AML-193 (cell line): ENCODE results near the gene IL4R.
"Not testable (repeated sequence)": the region's sequence is repeated elsewhere in the genome, so short reads cannot be mapped to it uniquely, and the experiment has no call there.

ENCODE experiments used
- DNase-seq, 2 experiments: peaks; one replicate each; lab custom pipeline; 2025; lab: John Stamatoyannopoulos, UW

Gene IL4R

DNA sequence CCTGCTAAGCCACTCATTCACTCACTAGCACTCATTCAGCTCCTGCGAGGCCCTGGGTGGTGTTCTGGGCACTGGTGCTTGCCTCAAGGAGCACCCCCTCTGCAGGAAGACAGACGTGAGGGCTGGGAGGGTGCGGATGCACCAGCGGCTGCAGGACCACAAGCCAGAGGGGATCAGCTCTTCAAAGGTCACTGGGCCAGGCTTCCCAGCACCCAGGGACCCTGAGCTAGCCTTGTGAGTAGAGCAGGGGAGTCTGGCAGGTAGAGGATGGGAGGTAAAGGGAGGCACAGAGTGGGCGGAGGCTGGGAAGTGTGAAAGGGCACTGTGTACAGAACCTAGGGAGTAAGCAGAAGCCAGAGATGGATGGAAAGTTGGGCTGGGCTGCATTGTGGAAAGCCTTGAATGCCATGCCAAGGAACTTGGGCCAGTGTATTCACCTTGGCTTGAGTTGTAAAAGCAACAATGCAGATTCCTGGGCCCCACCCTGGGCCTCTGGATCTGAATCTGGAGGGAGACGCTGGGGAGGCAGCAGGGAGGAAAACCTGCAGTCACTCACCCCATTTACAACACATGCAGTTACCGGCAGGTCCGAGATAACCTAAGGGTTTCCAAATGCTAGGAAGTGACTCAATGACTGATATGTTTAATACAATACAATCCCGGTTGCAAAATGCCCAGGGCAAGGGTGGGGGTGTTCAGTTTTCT is 1.7 kb downstream of the IL4R start:
- DNase-seq = peak; percentile 69 to 74

DNA sequence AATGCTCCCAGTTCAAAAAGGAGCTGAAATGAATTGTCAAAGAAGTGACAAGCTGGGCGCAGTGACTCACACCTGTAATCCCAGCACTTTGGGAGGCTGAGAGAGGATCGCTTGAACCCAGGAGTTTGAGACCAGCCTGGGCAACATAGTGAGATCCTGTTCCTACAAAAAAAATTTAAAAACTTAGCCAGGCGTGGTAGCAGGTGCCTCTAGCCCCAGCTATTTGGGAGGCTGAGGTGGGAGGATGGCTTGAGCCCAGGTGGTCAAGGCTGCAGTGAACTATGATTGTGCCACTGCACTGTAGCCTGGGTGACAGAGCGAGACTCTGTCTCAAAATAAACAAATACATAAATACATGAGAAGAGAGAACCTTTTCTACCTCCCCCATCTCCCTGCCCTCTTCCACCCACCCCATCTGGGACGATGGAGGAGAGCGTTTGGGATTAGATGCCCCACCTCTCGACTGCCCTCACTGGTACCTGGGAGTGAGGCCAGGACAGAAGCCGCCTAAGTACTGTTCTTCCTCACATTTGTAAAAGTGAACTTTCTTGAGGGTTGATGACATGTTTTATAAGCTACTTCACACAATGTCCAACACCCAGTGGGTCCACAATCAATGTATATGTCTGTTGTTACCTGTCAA is 2.4 kb downstream of the IL4R start:
- no peak for DNase-seq

DNA sequence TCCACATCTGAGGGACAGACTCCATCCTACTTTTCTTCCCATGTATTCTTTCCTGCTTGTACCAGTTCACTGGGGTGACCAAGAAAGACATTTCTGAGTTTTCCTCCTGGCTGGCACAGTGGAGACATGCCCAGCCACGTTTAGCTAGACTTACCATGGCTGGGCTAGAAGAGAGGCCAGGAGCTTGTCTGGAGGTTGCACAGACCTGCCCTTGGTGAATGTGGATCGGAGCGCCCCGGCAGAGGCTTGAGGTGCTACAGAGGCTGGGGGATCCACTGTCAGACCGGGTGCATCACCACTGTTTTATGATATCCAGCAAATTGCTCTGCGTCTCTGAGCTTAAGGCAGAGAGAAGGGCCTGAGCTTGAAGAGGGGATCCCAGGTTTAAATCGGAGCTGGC is 3.5 kb downstream of the IL4R start:
- no peak for DNase-seq

DNA sequence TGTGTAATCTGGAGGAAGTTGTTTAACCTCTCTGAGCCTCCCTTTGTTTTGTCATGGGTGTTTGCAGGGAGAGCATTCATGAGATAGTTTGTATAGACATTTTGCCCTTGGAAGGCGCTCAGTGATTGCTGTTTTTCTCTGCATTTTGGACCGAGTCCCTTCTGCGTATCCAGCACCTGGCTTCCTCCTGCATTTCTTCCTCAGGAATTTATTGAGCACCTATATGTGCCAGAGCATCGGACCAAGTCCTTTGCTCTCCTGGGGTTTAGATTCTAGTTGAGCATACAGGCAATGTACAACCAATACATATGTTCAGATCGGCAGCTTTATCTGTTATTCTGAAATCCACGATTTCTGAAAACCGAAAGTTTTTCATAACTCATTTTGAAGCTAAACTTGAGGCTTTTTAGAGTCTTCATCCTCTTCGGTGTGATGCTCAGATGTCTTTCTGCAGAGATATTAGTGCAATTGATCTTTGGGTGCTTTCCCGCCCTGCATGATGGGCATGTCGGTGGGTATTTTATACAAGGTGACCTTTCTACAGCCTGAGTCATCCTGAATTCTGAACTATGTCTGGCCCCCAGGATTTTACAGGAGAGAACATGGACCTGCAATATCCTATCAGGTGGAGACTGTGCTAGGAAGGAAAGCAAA is 4.1 kb downstream of the IL4R start:
- DNase-seq = no peak

DNA sequence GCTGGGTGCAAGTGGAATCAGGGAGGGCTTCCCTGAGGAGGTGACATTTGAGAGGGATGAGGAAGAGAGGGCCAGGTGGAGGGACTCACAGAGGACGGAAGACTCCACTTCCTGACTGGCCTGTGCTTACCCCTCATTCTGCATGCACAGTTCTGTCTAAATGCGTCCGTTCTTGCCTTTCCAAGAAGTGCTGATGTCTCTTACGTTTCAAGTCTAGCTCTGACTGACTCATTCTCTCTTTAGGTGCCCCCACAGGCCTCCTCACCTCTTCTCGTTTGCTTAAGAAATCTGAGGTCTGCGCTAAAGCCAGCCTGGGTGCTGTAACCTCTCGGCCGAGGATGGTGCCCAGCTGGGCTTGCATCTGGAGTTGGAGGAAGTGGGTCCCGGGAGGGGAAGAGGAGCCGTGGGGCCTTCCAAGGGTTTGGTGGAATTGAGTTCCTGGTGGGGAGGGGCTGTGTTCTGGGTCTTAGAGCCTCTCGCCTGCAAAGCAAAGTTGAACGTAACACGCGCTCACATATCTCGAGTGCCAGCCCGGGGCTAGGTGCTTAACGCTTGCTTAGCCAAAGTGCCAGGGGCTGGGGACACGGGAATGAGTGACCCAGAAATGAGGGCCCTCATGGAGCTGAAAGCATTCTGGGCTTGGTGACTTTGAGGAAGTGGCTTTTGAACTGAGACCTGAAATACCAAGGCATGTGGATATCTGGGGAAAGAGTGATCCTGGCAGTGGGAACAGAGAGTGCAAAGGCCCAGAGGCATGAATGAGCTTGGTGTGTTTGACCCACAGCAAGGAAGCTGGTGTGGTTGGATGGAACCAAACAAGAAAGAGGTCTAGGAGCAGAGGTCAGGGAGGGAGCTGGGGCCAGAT is 4.8 kb downstream of the IL4R start:
- DNase-seq = peak; percentile 68 to 78

DNA sequence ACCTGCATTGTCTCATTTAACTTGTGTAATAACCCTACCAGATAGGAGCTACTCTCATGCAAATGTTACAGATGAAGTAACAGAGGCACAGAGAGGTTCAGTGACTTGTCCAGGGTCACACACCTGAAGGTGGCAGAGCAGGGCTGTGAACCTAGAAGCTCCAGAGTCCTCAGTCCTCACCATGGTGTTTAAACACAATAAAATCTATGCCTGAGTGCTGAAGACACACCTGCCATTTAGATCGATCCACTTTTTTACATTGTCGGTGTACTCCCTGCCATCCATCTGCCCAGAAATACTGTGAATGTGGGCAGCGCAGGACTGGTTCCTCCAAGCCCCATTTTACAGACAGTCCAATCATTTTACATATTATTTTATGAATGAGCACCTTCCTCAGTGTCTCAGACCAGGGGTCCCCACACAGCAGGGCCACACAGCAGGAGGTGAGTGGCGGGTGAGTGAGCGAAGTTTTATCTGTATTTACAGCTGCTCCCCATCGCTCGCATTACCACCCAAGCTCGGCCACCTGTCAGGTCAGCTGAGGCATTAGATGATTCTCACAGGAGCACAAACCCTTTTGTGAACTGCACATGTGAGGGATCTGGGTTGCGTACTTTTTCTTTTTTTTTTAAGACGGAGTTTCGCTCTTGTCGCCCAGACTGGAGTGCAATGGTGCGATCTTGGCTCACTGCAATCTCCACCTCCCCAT is 5.6 kb downstream of the IL4R start:
- DNase-seq = no peak

DNA sequence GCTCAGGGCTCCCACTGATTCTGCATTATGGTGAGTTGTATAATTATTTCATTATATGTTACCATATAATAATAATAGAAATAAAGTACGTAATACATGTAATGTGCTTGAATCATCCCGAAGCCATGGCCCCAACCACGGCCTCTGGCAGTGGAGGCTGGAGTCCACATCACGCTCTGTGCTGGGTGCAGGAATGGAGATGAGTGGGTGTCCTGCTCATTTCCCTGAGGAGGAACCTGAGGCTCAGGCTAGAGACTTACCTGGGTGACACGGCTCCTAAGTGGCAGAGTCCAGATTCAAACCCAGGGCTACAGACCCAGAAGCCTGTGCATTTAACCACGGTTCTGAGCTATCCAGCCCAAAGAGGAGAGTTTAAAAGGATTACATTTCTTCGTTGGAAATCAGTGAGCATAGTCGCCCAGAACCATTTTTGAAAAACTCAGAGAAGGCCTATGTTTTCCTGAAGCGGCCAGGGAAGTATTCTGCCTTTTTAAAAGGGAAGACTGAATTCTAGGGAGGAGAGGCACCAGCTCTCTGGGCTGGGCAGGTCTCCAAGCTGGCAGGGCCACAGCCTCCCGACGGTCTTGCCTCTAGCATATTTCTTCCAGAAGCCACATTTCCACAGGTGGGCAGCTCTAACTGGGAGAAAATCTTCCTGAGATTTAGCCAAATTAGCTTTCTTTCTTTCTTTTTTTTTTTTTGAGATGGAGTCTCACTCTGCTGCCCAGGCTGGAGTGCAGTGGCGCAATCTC is 6.7 kb downstream of the IL4R start:
- no peak for DNase-seq

DNA sequence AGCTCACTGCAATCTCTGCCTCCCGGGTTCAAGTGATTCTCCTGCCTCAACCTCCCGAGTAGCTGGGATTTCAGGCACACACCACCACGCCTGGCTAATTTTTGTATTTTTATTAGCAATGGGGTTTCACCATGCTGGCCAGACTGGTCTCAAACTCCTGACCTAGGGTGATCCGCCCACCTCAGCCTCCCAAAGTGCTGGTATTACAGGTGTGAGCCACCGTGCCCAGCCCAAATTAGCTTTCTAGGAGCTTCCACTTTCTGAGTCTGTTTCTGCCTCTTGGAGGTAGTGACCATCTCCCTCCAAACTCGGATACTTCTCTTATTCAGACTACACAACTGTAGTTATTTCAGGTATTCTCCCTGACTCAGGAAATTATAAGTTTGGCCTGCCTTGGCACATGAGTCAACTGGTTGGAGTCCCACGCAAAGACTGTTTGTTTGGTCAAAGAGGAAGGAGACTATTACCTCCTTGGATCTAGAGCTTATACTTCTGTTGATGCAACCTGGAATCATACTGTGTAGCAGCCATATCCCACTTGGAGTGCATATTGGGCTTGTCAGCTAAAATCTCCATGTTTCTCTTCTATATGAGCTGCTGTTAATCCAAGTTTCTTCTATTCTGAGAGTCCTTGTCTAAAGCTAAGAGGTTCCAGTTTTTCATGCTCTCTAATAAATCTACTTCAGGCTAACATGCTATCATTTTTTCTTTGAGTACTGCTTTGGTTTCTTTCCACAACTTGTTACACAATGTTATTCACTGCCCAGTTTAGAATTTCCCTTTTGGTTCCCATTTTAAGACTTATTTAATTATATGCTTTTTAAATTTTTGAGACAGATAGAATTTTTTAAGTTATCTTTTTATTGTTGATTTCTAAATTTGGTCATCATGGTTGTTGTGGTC is 7.5 kb downstream of the IL4R start:
- peak; percentile 7 to 22 for DNase-seq

DNA sequence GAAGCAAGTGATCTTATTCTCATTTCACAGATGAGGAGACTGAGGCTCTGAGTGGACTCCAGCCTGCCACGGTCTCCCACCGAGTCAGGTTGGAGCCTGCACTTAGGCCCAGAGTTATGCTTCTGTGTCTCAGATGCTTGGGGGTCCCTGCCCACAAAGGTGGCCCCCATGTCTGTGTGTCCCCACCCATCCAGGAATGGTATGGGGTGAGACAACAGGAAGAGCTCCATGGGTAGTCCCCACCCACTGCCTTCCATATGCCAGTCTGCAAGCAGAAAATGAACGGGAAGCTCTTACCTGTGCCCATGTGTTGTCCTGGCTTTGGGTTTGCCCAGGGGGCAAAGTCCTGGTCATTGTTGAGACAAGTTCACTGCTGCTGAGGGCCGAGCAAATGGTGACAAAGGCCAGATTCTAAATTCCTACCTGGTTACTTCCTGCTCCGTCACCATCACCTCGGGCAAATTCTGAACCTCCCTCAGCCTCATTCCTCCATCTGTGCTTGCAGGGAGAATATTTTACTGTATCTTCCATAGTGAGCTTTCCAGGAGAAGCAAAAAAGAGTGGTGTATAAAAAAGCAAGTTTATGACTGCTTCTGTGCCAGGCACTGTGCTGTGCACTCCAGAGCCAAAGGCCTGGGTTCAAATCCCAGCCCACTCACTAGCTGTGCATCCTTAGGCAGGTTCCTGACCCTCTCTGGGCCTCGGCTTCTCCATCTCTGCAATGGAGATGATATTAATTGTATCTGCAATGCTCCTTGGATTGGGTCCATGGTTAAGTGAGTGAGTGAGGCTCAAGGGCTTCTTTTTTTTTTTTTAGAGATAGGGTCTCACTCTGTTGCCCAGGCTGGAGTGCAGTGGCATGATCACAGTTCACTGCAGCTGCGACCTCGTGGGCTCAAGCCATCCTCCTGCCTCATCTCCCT is 9.3 kb downstream of the IL4R start:
- DNase-seq = no peak

DNA sequence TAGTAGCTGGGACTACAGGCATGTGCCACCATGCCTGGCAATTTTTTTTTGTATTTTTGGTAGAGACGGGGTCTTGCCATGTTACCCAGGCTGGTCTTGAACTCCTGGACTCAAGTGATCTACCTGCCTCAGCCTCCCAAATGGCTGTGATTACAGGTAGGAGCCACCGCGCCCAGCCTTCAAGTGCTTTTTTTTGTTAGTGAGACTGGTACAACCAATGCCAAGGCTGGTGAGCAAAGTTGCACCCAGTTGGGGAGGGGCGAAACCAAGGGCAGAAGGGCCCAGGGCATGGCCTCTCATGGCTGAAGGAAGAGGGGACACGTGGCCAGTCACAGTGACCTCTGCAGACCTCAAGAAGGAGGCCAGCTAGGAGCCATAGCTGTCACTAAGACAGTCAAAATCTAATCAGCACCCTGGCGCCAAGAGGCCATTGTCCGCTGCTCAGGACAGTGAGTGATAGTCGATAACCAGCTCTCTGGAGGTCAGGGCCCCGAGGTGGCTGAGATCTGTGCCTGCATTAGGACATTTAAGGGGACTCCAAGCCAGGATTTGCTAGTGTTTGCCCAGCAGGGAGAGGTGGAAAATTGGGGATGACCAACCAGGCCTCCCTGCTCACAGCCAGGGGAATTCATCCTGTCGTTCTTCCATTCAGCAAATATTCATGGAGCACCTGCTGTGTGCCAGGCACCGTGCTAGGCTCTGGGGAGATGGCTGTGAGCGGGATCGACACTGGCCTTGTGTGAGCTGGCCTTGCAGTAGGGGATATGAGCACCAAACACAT is 10.2 kb downstream of the IL4R start:
- no peak for DNase-seq

DNA sequence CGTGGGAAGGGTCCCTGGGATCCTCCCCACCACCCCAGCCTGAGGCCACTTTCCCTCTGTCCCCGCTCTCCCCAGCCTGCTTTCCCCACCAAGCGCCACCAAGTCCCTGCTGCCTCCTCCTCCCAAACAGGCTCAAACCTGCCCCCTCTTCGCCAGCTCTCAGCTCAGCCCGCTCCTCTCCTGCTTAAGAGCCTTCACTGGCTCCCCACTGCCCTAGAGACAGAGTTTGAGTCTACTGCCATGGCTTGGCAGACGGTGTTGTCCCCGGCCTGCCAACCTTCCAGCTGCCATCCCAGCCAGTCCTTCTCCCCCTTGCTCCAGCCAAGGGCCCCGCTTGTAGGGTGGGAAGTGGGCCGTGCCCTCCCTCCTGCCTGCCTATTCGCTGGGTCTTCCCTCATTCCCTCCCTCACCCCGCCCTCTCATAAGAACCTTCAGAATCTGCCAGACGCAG is 11.1 kb downstream of the IL4R start:
- no peak for DNase-seq

DNA sequence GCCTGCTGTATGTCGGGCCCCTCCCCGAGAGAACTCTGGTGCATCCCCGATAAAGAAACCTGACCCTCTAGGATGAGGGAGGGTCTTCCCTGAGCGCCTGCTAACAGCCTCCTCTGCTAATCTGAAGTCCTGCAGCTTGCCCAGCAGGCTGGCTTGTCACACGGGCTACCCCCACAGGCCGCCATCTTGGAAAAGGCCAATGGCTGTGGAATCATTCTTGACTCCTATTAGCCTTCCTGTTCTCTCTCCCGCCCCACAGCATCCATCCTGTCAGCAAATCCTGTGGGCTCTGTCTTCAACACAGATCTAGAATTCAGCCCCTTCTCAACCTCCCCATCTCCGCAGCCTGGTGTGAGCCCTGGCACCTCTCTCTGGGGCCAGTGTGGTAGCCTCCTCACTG is 12.0 kb downstream of the IL4R start:
- no peak for DNase-seq

DNA sequence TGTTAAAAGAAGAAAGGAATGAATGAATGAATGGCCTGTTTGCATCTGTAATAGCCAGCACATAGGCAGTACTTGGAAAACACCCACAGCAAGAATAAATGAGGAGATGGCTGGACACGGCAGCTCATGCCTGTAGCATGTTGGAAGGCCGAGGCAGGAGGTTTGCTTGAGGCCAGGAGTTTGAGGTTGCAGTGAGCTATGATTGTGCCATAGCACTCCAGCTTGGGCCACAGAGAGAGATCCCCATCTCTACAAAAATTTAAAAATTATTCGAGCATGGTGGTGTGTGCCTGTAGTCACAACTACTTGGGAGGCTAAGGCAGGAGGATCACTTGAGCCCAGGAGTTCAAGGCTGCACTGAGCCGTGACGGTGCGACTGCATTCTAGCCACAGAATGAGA is 12.5 kb downstream of the IL4R start:
- no peak for DNase-seq

DNA sequence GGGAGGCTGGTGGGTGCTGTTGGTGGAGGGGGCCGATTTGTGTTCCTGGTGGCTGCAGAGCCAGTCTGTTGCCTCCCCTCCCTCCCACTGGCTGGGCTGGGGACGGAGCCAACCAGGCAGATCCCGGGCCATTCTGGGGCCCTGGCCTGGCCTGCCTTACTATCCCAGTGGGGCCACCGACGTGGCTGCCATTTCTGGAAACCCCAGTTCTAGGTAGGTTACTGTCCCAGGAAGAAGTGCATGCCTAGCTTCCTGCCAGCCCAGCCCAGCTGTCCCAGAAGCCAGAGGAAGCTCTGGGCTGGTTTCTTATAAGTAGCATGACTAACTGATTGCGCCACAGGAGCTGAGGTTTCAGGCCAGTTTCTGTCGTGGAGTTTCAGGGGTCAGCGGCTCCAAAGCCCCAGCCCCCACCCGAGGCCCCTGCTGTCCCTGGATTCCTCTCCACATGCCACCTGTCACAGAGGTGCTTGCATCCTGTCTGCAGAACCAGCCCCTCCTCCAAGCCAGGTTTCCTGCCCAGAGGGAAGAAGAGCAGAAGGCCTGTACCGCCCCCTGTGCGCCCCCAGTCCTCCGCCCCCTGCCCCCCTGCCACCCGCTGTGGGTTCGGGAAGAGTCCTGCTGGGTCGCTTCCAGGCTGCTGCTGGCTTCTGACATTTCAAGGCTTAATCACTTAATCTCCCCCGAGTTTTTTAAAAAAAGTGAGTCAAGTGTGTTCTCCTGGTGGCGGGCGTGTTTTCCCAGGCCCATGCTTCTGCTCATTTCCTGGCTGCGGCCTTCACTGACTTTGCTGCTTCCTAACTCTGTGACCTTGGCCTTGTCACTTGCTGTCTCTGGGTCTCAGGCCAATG is 13.2 kb downstream of the IL4R start:
- peak; percentile 86 to 88 for DNase-seq

DNA sequence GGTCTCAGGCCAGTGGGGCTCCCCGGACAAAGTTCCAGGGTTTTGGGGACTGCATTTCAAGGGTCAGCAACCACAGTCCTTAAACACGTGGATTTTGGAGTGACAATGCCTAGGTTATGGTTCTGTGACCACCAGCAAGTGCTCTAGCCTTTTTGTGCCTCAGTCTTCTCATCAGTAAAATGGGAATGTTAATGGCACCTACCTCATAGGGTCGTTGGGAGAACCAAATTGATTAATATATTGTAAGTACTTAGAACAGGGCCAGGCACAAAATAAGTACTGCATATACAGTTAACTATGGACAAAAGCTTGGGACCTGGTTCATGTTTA is 13.8 kb downstream of the IL4R start:
- no peak for DNase-seq

DNA sequence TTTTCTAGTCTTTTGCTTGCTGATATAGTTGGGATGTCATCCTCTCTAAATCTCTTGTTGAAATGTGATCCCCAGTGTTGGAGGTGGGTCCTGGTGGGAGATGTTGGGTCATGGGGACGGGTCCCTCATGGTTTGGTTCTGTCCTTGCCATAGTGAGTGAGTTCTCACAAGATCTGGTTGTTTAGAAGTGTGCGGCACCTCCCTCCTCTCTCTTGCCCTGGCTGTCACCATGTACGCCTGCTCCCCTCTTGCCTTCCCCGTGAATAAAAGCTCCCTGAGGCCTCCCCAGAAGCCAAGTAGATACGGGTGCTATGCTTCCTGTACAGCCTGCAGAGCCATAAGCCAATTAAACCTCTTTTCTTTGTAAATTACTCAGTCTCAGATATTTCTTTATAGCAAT is 15.2 kb downstream of the IL4R start:
- DNase-seq = no peak

DNA sequence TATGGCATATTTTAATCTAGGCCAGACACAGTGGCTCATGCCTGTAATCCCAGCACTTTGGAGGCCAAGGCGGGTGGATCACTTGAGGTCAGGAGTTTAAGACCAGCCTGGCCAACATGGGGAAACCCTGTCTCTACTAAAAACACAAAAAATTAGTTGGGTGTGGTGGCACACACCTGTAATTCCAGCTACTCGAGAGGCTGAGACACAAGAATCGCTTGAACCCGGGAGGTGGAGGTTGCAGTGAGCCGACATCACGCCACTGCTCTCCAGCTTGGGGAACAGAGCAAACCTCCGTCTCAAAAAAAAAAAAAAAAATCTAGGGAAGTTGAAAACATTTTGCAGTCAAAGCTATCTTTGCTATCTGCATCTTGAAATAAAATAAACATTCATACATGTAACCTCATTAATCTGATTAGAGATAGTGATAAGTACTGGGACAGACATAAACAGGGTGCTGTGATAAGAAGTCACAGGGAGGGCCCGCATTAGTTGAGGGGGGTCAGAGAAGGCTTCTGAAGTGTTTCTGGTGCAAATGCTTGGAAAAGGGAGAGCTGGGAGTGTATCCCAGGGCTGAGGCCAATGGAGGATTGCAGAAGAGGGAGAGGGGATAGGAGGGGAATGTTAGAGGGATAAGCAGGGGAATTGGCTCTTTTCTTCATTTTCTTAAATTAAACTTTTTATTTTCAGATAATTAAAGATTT is 15.8 kb downstream of the IL4R start:
- not testable (repeated sequence) for DNase-seq
